NCI-H146 treated with DMSO at 0.1 percent for 48 hours (cell line): ENCODE data around the gene GPX4.

Experiments used
- DNase-seq: peaks from one replicate; lab custom pipeline; 2025; ENCODE audit not compliant: unreplicated experiment; lab: John Stamatoyannopoulos, UW

GPX4 gene

DNA sequence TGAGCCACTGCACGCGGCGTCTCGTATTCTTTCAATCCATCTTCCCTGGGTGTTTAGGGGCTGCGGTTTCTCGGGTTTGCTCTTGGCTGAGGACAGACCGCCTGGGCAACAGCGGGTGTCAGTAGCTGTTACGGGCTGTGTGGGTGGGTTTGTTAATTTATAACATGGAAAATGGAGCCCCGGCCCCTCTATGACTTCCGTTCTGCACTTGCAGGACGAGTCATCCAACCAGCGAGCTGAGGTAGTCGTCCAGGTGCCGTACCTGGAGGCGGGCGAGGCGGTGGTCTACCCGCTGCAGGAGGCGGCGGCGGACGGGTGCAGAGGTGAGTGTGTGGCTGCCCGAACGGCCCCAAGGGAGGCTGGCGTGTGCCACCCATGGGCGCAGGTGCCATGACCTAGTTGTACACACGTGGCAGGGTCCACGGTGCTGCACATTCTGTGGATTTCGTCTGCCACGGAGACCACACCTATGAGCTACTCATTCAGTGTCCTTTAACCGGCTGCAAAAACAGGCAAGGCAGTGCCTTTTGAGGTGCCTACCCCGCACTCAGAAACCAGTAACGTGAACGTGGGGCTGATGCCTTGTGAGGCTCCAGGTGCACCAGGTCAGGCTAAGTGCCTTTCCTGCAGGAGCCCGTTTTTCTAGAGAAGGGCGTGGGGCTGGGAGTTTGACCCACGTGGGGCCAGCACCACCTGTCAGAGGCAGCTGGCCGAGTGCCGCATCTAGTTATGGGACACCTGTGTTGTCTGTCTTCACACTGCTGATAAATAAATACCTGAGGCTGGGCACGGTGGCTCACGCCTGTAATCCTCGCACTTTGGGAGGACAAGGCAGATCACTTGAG lies 19.5 kb upstream of the GPX4 start:
- no peak for DNase-seq

DNA sequence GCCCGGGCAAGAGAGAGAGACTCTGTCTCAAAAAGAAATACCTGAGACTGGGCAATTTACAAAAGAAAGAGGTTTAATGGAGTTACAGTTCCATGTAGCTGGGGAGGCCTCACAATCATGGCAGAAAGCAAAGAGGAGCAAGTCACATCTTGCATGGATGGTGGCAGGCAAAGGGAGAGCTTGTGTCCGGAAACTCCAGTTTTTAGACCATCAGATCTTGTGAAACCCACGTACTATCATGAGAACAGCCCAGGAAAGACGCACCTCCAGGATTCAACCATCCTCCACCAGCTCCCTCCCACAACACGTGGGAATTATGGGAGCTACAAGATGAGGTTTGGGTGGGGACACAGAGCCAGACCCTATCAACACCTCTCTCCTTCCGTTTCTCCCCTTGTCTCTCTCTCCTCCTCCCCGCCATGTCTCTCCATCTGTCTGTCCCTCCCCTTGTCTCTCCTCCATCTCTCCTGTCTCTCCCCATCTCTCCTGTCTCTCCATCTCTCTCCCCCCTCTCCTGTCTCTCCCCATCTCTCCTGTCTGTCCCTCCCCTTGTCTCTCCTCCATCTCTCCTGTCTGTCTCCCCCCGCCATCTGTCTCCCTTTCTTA lies 18.6 kb upstream of the GPX4 start:
- no peak for DNase-seq

DNA sequence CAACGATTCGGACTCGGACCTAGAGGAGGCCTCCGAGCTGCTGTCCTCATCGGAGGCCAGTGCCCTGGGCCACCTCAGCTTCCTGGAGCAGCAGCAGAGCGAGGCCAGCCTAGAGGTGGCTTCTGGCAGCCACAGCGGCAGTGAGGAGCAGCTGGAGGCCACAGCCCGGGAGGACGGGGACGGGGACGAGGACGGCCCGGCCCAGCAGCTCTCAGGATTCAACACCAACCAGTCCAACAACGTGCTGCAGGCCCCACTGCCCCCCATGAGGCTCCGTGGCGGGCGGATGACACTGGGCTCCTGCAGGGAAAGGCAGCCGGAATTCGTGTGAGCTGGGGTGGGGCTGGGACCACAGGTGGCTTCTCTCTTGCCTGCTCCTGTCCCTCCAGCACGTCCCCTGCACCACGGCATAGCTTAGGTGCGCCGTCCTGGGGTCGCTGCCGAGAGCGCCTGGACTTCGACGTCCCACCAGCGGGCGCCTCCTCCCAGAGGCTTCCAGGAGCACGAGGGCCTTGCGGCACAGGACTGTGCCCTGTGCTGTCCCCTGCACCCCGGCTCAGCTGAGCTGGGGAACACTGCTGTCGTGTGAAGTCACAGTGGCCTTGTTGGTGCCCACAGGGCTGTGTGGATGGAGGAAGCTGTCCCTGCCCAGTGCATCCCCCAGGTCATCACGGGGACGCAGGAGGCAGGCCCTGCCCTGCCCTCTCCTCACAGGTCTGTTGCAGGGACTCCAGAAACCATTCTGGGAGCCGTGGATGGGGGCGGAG lies 17.9 kb upstream of the GPX4 start:
- no peak for DNase-seq

DNA sequence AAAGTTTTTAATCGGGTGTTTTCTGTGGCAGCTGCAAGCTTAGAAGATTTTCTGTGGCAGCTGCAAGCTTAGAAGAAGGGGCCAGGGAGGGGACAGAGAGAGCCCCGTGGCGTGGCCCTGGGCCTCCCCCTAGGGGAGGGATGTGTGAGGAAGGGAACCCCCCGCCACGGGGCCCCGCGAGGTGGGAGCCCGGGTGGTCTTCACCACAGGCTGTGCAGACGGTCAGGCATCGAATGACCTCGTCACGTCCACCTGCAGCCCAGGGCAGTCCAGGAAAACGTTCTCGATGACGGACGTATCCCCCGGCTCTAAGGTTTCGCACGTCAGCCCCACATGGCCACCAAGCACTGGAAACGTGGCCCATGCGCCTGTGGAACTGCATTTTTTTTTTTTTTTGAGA lies 17.2 kb upstream of the GPX4 start:
- DNase-seq, result no peak

DNA sequence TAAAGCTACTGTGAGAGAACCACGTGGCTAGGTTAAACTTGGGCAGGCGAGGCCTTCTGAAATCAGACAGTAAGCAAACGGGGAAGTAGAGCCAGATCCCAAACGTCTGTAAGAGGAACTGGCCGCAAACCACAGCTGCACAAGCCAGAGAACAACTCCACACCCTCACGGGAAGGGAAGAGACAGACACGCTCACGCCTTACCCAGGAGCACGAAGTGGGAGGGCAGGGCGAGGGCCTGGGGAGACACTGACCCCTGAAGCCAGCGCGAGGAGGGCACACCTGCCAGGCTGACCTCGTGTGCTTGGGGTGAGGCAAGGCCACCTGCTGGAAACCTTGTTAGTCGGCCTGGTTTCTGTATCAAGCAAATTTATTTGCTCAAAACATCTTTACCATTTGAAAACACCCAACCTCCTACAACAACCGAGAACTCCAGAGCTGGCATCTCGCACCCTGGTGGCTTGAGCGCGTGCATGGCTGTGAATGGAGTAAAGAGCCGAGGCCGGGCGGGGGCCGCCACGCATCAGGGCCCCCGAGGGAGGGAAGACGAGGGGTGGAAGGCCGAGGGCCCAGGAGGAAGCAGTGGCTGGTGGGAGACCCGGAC lies 15.9 kb upstream of the GPX4 start:
- no peak for DNase-seq

DNA sequence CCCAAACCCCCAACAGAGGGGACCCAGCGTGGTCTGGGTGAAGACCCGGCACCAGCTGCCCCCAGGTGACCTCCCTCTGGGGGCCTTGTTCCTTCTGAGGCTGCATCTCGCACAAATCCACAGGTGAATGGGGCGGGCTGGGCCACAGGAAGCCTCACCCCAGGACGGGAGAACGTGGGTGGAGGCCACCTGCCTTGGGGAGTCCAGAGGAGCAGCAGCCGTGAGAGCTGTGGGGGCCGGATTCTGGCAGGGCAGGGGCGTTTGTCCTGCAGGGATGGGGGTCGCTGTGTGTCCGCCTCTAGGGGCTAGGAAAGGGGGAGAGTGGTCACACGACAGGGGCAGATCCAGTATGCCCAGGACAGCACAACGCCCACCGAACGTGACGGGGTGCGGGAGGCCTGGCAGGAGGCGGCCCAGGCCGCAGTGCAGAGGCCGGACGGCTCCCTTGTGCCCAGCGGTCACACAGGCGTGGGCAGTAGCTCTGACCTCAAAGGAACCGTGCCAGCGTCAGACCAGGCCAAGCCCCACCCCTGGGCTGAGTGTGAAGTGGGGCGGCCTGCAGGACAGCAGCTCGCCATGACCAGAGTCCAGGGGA lies 15.3 kb upstream of the GPX4 start:
- DNase-seq, result no peak

DNA sequence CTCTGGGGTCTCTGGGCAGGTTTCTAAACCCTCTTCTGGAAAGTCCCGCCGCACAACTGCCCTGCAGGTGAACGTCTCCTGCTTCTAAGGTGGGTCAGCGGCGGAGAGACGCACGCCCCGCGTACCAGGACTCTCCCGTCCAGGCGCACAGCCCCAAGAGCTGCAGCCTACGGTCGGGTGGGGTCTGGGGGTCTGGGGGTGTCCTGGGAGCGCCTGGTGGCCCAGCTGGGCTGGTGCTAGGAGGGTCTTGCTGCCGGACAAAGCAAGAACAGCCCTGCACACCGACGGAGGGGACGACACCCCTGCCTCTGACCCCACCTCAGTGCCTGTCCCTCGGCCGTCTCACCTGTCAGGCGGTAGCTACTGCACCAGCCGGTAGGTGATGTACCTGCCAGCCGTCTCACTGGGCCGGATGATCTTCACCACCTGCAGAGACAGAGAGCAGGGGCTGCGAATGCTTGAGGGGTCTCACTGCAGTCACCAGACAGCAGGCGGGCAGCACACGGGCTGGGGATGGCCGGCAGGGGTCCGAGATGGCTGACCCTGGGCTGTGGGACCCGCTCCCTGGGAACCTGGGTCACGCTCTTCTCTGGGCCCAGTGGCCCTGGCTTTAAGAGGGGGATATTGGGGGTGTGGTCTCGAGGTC lies 14.5 kb upstream of the GPX4 start:
- no peak for DNase-seq

DNA sequence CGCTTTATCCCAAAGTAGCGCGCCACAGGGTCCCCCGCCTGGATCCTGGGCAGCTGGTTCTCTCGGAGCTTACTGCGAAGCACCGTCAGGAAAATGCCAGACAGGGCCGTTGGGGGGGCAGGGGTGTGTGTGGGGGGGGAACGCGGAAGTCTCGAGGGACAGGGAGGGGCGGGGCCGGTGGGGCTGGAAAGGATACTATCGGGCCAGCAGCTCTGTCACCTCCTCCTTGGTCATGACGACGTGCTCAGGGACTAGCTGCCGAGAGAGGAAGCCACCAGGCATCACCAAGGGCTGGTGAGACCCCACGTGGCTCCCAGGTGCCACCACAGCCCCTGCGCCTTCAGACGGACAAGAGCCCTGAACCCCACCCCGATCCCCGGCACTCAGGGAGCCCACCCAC lies 13.9 kb upstream of the GPX4 start:
- no peak for DNase-seq

DNA sequence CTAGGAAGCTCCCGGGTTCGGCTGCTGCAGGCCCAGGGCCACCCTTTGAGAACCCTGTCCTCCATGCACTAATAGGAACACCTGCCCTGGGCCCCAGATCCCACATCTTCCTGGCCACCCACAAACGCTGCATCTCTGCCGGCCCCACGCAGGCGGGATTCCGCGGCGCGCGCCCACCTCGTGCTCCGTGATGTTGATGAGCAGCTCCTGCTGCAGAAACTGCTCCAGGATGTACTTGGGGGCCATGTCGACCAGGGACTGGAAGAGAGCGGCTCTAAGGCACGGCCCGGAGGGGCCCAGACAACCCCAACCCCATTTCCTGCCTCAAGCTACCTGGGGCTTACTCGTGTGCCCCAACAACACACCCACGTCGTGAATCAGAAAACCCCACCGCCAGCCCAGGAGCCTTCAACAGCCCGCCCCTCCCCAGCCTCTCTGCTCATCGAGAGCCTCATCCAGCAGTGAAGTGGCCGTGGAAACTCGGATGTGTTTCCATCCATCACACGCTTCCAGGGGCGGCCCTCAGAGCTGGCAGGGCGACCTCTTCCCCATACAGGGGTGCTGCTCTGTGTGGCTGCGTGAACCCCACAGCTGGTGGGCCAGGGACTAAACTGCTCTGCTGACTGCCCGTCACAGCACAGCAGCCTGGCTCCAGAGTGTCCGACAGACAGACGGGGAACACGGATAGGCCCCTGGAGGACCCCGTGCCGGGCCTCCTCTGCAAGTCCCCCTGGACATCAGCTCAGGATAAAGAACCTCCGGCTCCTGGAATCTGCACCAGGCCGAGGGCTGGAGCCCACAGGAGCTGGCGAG lies 12.9 kb upstream of the GPX4 start:
- no peak for DNase-seq

DNA sequence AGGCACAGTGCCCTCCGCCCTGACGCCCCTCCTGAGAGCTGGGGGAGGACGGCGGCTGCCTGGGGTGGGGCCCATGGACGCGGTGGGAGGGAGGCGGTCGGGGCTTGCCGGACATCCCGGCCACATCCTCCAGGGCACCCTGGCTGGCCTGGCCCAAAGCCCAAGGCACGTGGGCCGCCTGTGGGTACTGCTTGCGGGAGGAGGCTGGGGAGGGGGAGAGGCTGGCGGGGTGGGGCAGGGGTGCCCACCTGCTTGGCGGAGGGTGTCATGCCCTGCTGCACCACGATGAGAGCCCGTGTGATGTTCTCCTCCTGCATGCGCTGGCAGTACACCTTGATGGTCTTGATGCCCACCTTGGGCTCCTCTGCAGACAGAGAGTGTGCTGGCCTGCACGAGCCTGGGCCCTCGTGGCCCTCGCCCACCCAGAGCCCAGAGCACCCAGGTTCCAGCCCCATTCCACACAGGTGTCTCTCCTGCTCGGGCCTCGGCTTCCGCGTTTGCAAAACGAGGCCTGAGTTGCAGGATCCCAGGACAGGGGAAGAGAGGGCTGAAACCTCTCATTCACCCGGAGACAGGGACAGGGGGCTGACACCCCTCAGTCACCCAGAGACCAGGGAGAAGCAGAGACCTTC lies 12.1 kb upstream of the GPX4 start:
- DNase-seq, result no peak

DNA sequence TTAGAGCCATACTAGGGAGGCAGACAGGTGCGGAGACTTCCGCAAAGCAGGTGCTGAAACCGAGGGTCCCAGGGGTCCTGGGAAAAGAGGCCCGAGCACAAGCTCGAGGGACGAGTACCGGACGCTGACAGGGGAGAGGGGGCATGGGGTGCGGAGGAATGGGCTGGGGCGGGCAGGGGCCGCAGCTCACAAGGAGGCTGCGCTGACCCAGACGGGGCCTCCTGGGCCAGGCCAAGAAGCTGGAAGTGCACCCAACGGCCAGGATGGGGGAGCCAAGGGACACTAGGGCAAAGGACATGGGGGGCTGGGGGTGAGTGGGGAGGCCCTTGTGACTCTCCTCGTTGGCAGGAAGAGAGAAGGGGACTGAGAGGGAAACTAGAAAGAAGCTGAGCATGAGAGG lies 10.5 kb upstream of the GPX4 start:
- DNase-seq, result no peak

DNA sequence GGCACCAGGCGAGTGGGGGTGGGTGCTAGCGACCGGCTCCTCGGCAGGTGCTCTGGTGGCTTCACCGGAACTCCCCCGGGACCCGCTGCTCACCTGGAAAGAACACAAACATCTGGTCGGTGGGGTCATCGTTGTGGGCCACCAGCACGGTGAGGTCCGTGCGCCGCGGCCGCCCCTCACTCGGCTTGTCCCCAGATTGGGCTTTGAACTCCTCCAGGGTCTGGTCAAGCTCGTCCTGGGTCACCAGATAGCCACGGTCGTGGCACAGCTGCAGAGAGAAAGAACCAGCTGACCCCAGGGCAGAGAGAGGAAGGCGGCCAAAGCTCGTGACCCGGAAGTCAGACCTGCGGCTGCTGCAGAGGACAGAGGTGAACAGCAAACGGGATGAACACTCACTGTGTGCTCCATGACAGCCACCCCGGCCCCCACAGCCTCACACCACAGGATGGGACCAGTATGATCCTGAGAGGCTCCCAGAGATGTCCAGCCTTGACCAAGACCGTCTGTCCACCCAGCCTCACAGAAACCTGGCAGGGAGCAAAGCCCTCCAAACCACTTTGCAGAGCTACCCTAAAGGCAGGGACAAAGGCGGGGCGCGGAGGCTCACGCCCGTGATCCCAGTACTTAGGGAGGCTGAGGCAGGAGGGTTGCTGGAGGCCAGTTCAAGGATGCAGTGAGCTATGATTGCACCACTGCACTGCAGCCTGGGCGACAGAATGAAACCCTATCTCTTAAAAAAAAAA lies 9.8 kb upstream of the GPX4 start:
- no peak for DNase-seq

DNA sequence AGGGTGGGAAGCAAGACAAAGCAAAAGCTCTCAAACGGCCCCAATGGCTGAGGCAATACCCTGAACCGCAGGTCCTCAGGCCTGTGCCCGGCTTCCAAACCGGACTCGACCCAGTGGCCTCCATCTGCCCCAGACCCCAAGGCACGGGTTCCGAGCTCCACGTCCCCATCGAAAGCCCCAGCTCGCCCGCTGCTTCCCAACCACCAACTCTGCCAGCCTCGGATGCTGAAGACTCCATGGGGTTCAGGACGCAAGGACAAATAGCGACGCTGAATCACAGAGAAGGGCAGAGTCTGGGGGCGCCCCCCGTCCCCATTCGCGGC lies 9.2 kb upstream of the GPX4 start:
- DNase-seq, result no peak

DNA sequence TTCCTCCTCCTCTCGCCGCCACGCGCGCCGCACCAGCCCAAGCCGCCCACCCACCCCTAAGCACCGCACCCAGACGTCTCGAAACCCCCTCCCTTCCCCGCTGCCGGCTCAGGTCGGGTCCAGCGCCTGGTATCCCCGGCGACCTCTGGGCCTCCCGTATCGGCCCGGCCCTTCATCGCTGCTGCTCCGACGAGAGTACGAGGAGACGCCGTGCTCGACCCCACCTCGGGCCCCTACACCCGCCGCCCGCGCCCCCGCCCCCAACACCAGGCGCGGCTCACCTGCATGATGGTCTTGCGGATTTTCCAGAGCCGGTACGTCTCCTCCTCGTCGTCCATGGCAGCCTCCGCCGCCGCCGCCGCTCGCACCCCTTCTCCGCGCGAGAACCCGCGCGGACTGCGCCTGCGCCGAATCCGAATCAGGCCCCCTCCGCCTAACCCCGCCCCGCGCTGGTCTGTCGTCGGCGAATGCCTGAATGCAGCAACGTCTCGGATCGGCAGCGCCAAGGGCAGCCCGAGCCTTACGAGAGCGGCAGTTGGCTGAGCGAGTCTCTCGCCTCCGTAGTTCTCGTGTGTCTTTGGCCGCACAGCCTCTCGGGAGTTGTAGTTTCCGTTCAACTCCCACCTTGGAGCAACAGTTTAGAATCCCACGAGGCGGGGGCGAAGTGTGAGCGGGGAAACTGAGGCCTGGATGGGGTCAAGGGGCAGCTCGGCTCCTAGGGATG lies 8.7 kb upstream of the GPX4 start, which contains the start of gene POLR2E:
Gene POLR2E (minus strand): TSS at position 398 of the 724 bp plus-strand sequence. CDS start 60 bp downstream, at position 338.
- peak; percentile 76 for DNase-seq

DNA sequence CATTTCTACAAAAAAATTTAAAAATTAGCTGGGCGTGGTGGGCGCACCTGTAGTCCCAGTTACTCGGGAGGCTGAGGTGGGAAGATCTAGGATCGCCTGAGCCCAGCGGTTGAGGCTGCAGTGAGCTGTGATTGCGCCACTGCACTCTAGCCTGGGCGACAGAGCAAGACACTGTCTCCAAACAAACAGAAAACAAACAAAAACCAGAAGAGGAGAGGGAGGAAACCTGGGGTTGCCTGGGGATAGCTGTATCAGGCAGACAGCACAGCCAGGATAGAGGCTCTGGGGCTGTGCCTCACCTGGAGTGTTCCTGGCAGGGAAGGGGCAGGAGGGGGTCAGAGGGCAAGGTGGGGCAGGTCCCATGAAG lies 6.0 kb upstream of the GPX4 start:
- no peak for DNase-seq

DNA sequence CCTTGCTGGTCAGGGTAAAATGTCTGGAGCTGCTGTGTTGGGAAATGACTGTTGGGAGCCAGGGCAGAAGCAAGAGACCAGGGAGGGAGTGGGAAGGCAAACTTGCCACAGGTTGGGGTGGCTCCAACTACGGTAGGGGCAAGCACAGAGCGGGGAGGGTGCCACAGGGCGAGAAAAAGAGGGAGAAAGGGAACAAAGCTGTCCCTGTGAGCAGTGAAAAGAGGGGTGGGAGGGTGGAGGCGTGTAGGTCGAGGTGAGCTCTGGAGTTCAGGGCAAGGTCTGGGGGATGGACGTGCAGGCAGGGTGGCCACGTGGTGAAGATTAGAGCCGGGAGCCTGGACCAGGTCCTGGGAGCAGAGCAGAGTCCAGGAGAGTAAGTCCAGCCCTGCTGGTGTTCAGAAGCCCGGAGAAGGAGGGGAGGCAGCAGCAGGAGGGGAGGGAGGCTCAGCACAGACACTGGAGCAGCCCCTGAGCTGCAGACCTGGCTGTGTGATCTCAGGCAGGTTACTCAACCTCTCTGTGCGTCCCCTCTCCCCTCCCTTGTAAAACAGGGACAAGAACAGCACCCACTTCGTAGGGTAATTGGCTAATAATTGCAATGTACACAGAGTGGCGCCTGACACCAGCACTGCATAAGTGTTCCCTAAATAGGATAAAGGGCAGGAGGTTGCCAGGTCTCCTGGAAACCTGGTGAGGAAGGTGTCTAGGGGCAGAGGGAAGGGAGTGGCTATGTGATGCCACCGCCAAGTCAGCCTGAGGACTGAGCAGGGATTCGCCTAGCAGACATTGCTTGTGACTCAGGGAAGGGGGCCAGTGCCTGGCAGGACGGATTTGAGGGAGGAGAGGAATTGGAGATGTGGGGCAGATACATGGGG lies 5.4 kb upstream of the GPX4 start:
- no peak for DNase-seq

DNA sequence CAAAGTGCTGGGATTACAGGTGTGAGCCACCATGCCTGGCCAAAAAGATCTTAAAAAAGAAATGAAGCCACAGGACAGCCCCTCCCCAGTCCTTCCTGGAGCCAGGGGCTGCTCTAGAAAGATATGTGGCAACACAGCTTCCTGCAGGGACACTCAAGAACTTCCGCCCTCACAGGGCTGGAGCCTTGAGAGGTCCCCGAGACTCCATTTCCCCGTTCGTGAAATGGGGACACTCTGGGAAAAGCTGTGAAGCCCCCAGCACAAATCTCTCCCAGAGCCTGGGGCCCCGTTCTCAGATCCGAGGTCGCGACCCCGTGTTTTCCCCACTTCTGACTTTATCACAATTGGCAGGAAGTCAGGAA lies 2.5 kb upstream of the GPX4 start:
- DNase-seq, result no peak
